Neutrophil (primary cell): Measurements from ENCODE around the gene AKAP6.

Experiments
- H3K27ac ChIP-seq: fragments of 200-600 bp; sonication (generic); 2 replicates; pipeline ENCODE4 v1.5.1; 2016; ENCODE audit warnings: mild to moderate bottlenecking, moderate library complexity
- H3K27me3 ChIP-seq: fragments of 200-600 bp; sonication (generic); 2 replicates; pipeline ENCODE4 v1.6.0; 2016; ENCODE audit warnings: mild to moderate bottlenecking
- H3K36me3 ChIP-seq: fragments of 200-600 bp; sonication (generic); 2 replicates; pipeline ENCODE4 v1.5.1; 2017
- H3K4me1 ChIP-seq, 2 experiments: fragments of 200-600 bp in 1 of 2; sonication (generic) in 1 of 2; 1 replicate in 1 of 2; 2 replicates in 1 of 2; pipeline versions ENCODE4 v1.5.1 to v1.6.1; 2013 to 2016; ENCODE audit warnings: low read depth in 1 of 2, low read length in 1 of 2, mild to moderate bottlenecking in 1 of 2, moderate library complexity in 1 of 2; ENCODE audit not compliant: control insufficient read depth in 1 of 2, insufficient read depth in 1 of 2
- H3K4me3 ChIP-seq, 2 experiments: fragments of 200-600 bp in 1 of 2; sonication (generic) in 1 of 2; 1 replicate in 1 of 2; 2 replicates in 1 of 2; pipeline ENCODE4 v1.5.1; 2013 to 2016; ENCODE audit warnings: low read depth in 1 of 2, low read length in 1 of 2, mild to moderate bottlenecking in 1 of 2, moderate library complexity in 1 of 2
- H3K9me3 ChIP-seq: fragments of 200-600 bp; sonication (generic); 2 replicates; pipeline ENCODE4 v1.5.1; 2016
- TF ChIP-seq, protein P1 (sequence below): fragments of 200-600 bp; sonication (generic); IDR thresholded peaks from 2 replicates; pipeline ENCODE4 v1.5.1; 2016; ENCODE audit warnings: antibody characterized with exemption

The AKAP6 gene

DNA sequence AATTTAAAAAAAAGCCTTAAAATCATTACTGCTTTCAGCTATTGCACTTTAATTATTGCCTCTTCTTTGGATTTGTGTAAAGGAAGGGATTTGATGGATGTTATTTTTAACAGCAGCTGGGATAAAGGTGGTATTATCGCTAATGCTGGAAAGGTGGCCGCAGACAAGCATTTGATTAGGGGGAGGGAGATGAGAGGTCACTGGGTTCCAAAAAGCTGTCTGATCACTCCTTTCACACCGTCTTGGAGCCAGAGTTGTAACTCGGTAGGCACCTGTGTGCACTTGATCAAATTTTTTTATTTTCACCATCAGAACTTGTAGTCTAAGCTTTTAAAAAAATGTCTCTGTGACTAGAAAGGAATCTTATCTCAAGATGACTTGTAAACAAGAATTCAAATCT lies 99.8 kb downstream of the AKAP6 start:
- no peak overlapping the region for H3K27ac ChIP-seq
- H3K36me3 ChIP-seq = no peaks in the 10 kb centered on the region
- TF ChIP-seq, protein P1, sequence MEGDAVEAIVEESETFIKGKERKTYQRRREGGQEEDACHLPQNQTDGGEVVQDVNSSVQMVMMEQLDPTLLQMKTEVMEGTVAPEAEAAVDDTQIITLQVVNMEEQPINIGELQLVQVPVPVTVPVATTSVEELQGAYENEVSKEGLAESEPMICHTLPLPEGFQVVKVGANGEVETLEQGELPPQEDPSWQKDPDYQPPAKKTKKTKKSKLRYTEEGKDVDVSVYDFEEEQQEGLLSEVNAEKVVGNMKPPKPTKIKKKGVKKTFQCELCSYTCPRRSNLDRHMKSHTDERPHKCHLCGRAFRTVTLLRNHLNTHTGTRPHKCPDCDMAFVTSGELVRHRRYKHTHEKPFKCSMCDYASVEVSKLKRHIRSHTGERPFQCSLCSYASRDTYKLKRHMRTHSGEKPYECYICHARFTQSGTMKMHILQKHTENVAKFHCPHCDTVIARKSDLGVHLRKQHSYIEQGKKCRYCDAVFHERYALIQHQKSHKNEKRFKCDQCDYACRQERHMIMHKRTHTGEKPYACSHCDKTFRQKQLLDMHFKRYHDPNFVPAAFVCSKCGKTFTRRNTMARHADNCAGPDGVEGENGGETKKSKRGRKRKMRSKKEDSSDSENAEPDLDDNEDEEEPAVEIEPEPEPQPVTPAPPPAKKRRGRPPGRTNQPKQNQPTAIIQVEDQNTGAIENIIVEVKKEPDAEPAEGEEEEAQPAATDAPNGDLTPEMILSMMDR = no peak
- no peaks in the 10 kb centered on the region for H3K4me1 ChIP-seq
- no peaks in the 10 kb centered on the region for H3K27me3 ChIP-seq
- H3K4me3 ChIP-seq = no peak overlapping the region
- no peaks in the 10 kb centered on the region for H3K9me3 ChIP-seq

DNA sequence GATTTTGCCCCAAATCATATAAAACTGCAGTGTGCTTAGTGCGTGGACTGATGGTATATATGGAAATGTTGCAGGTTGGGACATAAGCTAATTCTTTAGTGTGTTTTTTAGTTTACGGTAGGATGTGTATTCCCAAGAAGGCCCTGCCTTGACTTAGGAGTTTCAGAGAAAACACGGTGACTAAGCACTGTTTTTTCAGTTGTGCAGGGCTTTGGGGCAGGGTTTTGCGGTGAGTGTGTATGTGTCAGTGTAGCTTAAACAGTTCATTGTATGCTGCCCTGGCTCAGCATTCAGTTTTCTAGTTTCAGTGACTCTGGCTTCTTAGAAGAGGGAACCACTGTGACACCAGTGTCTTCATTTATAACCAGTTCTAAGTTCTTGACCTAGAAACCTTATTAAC lies 101.2 kb downstream of the AKAP6 start:
- TF ChIP-seq, protein P1 = no peak
- H3K27ac ChIP-seq = no peak overlapping the region

DNA sequence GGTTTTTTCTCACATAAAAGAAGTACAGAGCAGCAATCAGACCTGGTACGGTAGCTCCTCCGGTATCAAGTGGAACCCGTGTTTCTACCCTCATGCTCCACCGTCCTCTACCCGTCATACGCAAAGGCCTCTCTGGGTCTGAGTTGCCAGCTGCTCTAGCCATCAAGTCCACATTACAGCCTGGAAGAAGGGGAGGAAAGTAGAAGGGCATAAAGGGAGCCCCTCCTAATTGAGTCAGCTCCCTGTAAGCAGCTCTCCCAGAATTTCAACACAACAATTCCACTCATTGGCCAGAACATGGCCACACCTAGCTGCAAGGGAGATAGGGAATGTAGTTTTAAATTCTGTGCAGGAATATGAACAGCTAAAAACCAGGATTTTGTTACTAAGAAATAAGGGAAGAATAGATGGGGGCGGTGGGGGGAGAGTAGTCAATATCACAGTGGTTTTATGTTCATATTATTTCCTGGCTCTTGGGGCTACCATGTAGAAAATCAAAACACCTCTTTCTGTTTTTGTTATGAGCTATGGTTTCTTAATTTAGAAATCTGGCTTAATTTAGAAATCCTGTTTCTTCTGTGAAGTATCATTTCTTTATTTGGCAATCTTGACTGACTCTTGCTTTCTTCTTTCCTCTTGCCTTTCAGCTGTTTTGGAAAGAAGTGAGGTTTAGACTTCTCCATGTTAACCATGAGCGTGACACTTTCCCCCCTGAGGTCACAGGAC lies 103.9 kb downstream of the AKAP6 start:
- H3K36me3 ChIP-seq = no peaks in the 10 kb centered on the region
- TF ChIP-seq, protein P1 = no peak
- no peaks in the 10 kb centered on the region for H3K4me1 ChIP-seq
- H3K9me3 ChIP-seq = no peaks in the 10 kb centered on the region
- no peaks in the 10 kb centered on the region for H3K27me3 ChIP-seq
- no peak overlapping the region for H3K4me3 ChIP-seq
- no peak overlapping the region for H3K27ac ChIP-seq

More for the DNA sequence above, 101.2 kb downstream of the AKAP6 start:
- Histone ChIP-seq H3K27me3 (no peaks in the 10 kb centered on the region), H3K36me3 (no peaks in the 10 kb centered on the region), H3K9me3 (no peaks in the 10 kb centered on the region), H3K4me3 (no peak overlapping the region), H3K4me1 (no peaks in the 10 kb centered on the region)

DNA sequence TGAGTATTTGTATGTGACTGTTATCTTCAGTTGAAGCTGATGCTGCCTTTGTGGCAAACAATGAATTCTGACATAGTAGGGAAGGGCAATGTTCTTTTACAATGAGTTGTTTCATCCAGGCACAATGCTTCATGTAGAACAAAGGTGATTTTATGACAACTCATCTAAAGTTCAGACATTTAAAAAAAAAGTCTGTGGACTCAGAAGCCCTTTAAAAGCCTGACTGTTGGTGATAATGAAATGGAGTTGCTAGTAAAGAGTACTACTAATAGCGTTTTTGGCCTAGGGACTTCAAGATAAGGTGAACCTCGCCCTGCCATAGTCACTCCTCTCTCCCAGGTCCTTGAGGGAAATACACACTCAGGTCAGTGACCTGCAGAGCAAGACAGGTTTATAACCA lies 105.1 kb downstream of the AKAP6 start:
- Histone ChIP-seq H3K4me1 (no peaks in the 10 kb centered on the region), H3K9me3 (no peaks in the 10 kb centered on the region), H3K36me3 (no peaks in the 10 kb centered on the region), H3K4me3 (no peak overlapping the region), H3K27me3 (no peaks in the 10 kb centered on the region), H3K27ac (no peak overlapping the region)
- TF ChIP-seq, protein P1 = no peak

DNA sequence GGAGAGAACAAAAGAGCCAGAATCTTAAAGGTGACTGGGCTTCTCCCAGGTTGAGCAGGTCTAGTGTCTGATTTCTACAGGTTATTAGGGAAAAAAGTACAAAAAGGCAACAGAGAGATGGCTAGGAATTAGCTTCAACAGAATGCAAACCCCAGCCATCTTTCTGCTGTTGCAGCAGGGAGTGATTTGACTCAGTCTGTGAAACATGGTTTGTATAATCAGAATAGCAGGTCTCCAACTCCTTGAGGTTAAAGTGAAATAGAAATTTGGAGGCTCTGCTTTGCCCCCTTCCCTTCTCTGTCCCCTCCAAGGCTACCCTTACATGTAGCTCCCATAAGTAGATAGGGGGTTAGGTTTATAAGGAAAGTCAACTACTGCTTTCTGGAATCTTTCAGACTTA lies 105.8 kb downstream of the AKAP6 start:
- H3K9me3 ChIP-seq = no peaks in the 10 kb centered on the region
- H3K27ac ChIP-seq = no peak overlapping the region
- no peaks in the 10 kb centered on the region for H3K36me3 ChIP-seq
- H3K4me3 ChIP-seq = no peak overlapping the region
- H3K27me3 ChIP-seq = no peaks in the 10 kb centered on the region
- H3K4me1 ChIP-seq = no peaks in the 10 kb centered on the region
- TF ChIP-seq, protein P1 = no peak
